Measurements from ENCODE around the gene TRIM26.
"Not testable (repeated sequence)": the region's sequence is repeated elsewhere in the genome, so short reads cannot be mapped to it uniquely, and the experiment has no call there.

Gene TRIM26

GRCh38 chr6:30212865-30213666 lies at the start of gene TRIM26:
Gene TRIM26 (minus strand): TSS chr6:30213406. CDS start chr6:30199103, 14,303 bp downstream.
- peak; percentile 89 for DNase-seq (ENCODE audit: low read depth)

GRCh38 chr6:30260036-30260504 lies 46.9 kb upstream of the TRIM26 start:
- DNase-seq (ENCODE audit: low read depth) = no peak

GRCh38 chr6:30259140-30260035 lies 46.2 kb upstream of the TRIM26 start:
- peak; percentile 16 for DNase-seq (ENCODE audit: low read depth)

- no peak for DNase-seq (ENCODE audit: low read depth)
Measured at GRCh38 chr6:30258204-30258603, 45.0 kb upstream of the TRIM26 start.

- not testable (repeated sequence) for DNase-seq (ENCODE audit: low read depth)
Measured at GRCh38 chr6:30252417-30252816, 39.2 kb upstream of the TRIM26 start.

GRCh38 chr6:30244560-30244959 lies 31.4 kb upstream of the TRIM26 start:
- DNase-seq (ENCODE audit: low read depth) = no peak

GRCh38 chr6:30238178-30238795 lies 25.1 kb upstream of the TRIM26 start:
- no peak for DNase-seq (ENCODE audit: low read depth)

GRCh38 chr6:30234356-30234755 lies 21.1 kb upstream of the TRIM26 start:
- no peak for DNase-seq (ENCODE audit: low read depth)

- DNase-seq (ENCODE audit: low read depth) = no peak
Measured at GRCh38 chr6:30231067-30231466, 17.9 kb upstream of the TRIM26 start.

- no peak for DNase-seq (ENCODE audit: low read depth)
Measured at GRCh38 chr6:30227763-30228487, 14.7 kb upstream of the TRIM26 start.

- DNase-seq (ENCODE audit: low read depth) = no peak
Measured at GRCh38 chr6:30227242-30227722, 14.1 kb upstream of the TRIM26 start.

GRCh38 chr6:30223339-30223738 lies 10.1 kb upstream of the TRIM26 start:
- no peak for DNase-seq (ENCODE audit: low read depth)

- DNase-seq (ENCODE audit: low read depth) = not testable (repeated sequence)
Measured at GRCh38 chr6:30221956-30222355, 8.8 kb upstream of the TRIM26 start.

- DNase-seq (ENCODE audit: low read depth) = not testable (repeated sequence)
Measured at GRCh38 chr6:30221395-30221794, 8.2 kb upstream of the TRIM26 start.

- no peak for DNase-seq (ENCODE audit: low read depth)
Measured at GRCh38 chr6:30219244-30219643, 6.0 kb upstream of the TRIM26 start.

GRCh38 chr6:30216096-30216495 lies 2.9 kb upstream of the TRIM26 start:
- no peak for DNase-seq (ENCODE audit: low read depth)

GRCh38 chr6:30214657-30214982 lies 1.4 kb upstream of the TRIM26 start:
- DNase-seq (ENCODE audit: low read depth) = no peak

GRCh38 chr6:30213957-30214656 lies 901 bp upstream of the TRIM26 start:
- peak; percentile 32 for DNase-seq (ENCODE audit: low read depth)

- no peak for DNase-seq (ENCODE audit: low read depth)
Measured at GRCh38 chr6:30213667-30213956, 406 bp upstream of the TRIM26 start.

GRCh38 chr6:30211899-30212298 lies 1.3 kb downstream of the TRIM26 start:
- DNase-seq (ENCODE audit: low read depth) = no peak

- DNase-seq (ENCODE audit: low read depth) = no peak
Measured at GRCh38 chr6:30211306-30211705, 1.9 kb downstream of the TRIM26 start.

All from stimulated activated CD8-positive, alpha-beta memory T cell treated with anti-CD3 and anti-CD28 coated beads, Interleukin-7, amount 100 ng/mL, for 24 hours (primary cell).